ENCODE measurements around the gene HAUS3.

HAUS3 gene

GRCh38 chr4:2272828-2273120, 30.9 kb upstream of the HAUS3 start:
- DNase-seq (ENCODE audit: low spot score in 2 of 2) (no peak), ATAC-seq (replicated peaks; ENCODE audit: extremely low read depth, poor library complexity, severe bottlenecking) (no peak)
- H3K4me1 Mint-ChIP-seq: no peaks in the 10 kb centered on the region
- no peak overlapping the region for H3K4me3 Mint-ChIP-seq
- peaks cover 1% of the 10 kb centered on the region for H3K36me3 Mint-ChIP-seq (ENCODE audit: insufficient read depth)
- no peaks in the 10 kb centered on the region for H3K9me3 Mint-ChIP-seq
- H3K27me3 Mint-ChIP-seq: no peaks in the 10 kb centered on the region
- no peak overlapping the region for H3K27ac Mint-ChIP-seq (ENCODE audit: low read depth)

GRCh38 chr4:2272026-2272827, 30.3 kb upstream of the HAUS3 start:
- ATAC-seq (replicated peaks; ENCODE audit: extremely low read depth, poor library complexity, severe bottlenecking) (no peak), DNase-seq (ENCODE audit: low spot score in 2 of 2) (no peak)
- Mint-ChIP-seq H3K27ac (ENCODE audit: low read depth) (no peak overlapping the region), H3K4me1 (no peaks in the 10 kb centered on the region), H3K27me3 (no peaks in the 10 kb centered on the region), H3K36me3 (ENCODE audit: insufficient read depth) (peaks cover 1% of the 10 kb centered on the region), H3K9me3 (no peaks in the 10 kb centered on the region), H3K4me3 (no peak overlapping the region)

- H3K36me3 Mint-ChIP-seq (ENCODE audit: insufficient read depth): peaks cover 1% of the 10 kb centered on the region
- no peak for DNase-seq (ENCODE audit: low spot score in 2 of 2)
- ATAC-seq (replicated peaks; ENCODE audit: extremely low read depth, poor library complexity, severe bottlenecking): no peak
- no peak overlapping the region for H3K4me3 Mint-ChIP-seq
- H3K9me3 Mint-ChIP-seq: no peaks in the 10 kb centered on the region
- no peaks in the 10 kb centered on the region for H3K4me1 Mint-ChIP-seq
- H3K27ac Mint-ChIP-seq (ENCODE audit: low read depth): no peak overlapping the region
- H3K27me3 Mint-ChIP-seq: no peaks in the 10 kb centered on the region
Measured at GRCh38 chr4:2271279-2272025, 29.5 kb upstream of the HAUS3 start.

DNA sequence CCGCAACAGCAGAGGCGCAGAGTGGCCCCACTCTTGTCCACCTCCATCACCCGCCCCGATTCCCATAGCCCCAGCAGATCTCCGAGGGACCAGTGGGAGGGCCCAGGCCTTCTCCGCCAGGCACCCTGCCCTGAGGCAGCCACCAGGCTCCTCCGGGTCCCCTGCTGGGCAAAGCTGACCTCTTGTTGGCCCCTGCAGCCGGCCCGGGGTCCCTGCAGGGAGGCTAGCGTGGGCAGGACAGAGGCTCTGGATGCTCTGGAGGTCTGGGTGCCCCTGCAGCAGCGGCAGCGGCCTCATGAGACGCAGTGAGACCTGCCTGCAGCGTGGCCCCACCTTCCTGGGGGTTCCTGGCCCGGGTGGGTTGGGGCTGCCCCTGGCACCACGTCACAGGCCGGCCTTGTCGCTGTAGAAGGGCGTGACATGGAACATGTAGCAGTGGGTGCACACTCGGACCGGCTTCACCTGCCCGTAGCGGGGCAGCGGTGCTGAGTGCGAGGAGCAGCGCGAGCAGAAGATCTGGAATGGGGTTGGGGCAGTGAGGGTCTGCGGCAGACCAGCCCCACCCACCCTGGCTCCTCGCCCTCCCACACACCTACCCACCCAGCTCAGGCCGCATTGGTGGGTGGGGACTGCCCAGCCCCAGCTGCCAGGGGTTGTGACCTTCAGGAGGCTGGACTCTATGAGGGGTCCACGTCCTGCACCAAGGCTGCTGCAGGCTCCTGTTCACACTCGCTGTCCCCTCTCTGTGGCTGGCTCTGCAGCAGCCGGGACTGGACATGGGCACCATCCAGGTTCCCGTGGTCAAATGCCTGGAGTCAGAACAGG, 28.6 kb upstream of the HAUS3 start:
- DNase-seq (ENCODE audit: low spot score in 2 of 2) (no peak), ATAC-seq (replicated peaks; ENCODE audit: extremely low read depth, poor library complexity, severe bottlenecking) (no peak)
- Mint-ChIP-seq H3K27ac (ENCODE audit: low read depth) (no peak overlapping the region), H3K4me1 (no peaks in the 10 kb centered on the region), H3K4me3 (no peak overlapping the region), H3K27me3 (no peaks in the 10 kb centered on the region), H3K36me3 (ENCODE audit: insufficient read depth) (no peaks in the 10 kb centered on the region), H3K9me3 (no peaks in the 10 kb centered on the region)

- ATAC-seq (replicated peaks; ENCODE audit: extremely low read depth, poor library complexity, severe bottlenecking) (no peak), DNase-seq (ENCODE audit: low spot score in 2 of 2) (no peak)
- Mint-ChIP-seq H3K36me3 (ENCODE audit: insufficient read depth) (no peaks in the 10 kb centered on the region), H3K27me3 (no peaks in the 10 kb centered on the region), H3K4me3 (no peak overlapping the region), H3K9me3 (no peaks in the 10 kb centered on the region), H3K27ac (ENCODE audit: low read depth) (no peak overlapping the region), H3K4me1 (no peaks in the 10 kb centered on the region)
Measured at GRCh38 chr4:2269618-2270163, 27.8 kb upstream of the HAUS3 start.

- DNase-seq (ENCODE audit: low spot score in 2 of 2): no peak
- Mint-ChIP-seq H3K4me3 (no peak overlapping the region), H3K27me3 (no peaks in the 10 kb centered on the region), H3K4me1 (no peaks in the 10 kb centered on the region), H3K27ac (ENCODE audit: low read depth) (peak overlapping the region; percentile 44), H3K9me3 (no peaks in the 10 kb centered on the region), H3K36me3 (ENCODE audit: insufficient read depth) (no peaks in the 10 kb centered on the region)
- no peak for ATAC-seq (replicated peaks; ENCODE audit: extremely low read depth, poor library complexity, severe bottlenecking)
Measured at GRCh38 chr4:2269206-2269531, 27.2 kb upstream of the HAUS3 start.

DNA sequence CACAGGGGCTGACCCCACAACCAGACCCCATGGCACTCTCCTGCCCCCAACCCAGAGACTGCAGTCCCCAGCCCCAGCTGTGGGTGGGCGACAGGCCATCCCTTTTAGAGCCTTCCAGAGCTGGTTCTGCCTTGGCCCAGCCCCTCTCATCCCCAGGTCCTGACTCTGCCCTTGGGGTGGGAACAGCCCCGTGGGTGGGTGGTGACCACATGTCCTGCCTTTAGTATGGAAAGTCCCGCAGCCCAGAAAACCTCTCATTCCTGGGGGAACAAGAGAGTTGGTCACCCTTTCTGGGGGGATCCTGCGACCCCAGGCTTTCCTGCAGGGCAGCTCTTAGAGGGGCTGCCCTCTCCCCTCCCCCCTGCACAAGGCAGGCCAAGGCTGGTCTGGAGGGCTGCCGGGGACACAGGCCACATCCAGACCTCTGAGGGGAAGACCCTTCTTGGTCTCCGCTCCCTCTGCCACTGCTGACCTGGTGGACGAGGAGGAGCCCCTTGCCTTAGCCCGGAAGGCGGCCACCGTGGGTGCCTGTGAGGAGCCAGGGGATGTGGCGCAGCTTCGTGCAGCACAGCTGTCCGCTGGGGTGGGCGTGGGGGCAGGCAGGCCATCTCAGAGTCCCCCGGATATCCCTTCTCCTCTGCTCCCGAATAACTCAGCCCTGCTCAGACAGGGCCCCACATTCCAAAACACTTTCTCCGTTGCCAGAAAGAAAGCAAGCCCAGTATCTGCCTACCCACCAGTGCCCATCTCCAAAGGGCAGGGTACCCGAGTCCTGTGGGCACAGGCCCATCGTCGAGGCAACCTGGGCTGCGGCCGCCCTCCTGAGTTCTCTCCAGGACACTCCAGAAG, 26.7 kb upstream of the HAUS3 start:
- Mint-ChIP-seq H3K4me1 (no peaks in the 10 kb centered on the region), H3K9me3 (no peaks in the 10 kb centered on the region), H3K27me3 (no peaks in the 10 kb centered on the region), H3K4me3 (no peak overlapping the region), H3K36me3 (ENCODE audit: insufficient read depth) (no peaks in the 10 kb centered on the region), H3K27ac (ENCODE audit: low read depth) (peak overlapping the region; percentile 44)
- DNase-seq (ENCODE audit: low spot score in 2 of 2): no peak
- ATAC-seq (replicated peaks; ENCODE audit: extremely low read depth, poor library complexity, severe bottlenecking): no peak

DNA sequence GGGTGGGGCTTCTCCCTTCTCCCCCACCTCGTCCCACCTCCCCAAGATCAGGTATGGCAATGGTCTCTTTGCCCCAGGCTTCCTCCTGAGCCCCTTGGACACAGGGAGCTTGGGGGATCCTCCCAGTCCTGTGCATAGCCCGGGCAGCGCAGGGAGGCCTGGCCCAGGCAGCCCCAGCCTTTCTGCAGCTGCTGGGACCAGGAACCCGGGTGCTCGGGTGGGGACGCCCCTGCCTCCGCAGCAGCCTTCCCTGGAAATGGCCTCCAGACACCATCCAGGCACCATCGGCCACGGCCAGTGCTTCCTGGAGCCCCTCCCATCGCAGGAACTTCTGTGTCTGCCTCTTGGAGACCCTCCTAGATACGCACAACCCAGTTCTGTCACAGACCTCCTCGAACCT, 25.9 kb upstream of the HAUS3 start:
- DNase-seq (ENCODE audit: low spot score in 2 of 2) (no peak), ATAC-seq (replicated peaks; ENCODE audit: extremely low read depth, poor library complexity, severe bottlenecking) (no peak)
- Mint-ChIP-seq H3K4me1 (no peaks in the 10 kb centered on the region), H3K9me3 (no peaks in the 10 kb centered on the region), H3K27me3 (no peaks in the 10 kb centered on the region), H3K36me3 (ENCODE audit: insufficient read depth) (peaks cover under 1% of the 10 kb centered on the region), H3K27ac (ENCODE audit: low read depth) (no peak overlapping the region), H3K4me3 (no peak overlapping the region)

DNA sequence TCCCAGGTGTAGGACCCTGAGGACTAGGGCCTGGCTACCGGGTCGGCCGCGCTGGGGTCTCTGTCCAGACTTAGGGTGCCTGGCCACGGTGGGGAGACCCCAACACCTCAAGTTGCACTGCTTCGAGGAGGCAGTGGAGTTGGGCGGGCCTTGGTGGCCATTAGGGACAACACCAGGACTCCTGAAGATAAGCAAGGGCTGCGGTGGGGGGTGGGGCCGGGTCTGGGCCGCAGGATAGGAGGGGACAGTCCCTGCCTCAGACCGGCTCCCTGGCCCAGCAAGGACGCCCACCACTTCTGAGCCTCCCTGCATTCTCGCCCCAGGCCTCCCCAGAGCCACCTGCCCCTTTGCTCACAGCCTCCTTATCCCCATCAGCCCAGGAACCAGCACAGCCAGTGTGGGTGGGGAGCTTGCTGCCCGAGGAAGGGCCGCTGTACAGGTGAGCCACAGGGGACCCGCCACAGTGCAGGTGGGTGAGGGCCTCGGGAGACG, 25.4 kb upstream of the HAUS3 start:
- Mint-ChIP-seq H3K27me3 (no peaks in the 10 kb centered on the region), H3K4me1 (no peaks in the 10 kb centered on the region), H3K9me3 (no peaks in the 10 kb centered on the region), H3K4me3 (no peak overlapping the region), H3K27ac (ENCODE audit: low read depth) (no peak overlapping the region), H3K36me3 (ENCODE audit: insufficient read depth) (peaks cover 2% of the 10 kb centered on the region)
- ATAC-seq (replicated peaks; ENCODE audit: extremely low read depth, poor library complexity, severe bottlenecking) (no peak), DNase-seq (ENCODE audit: low spot score in 2 of 2) (no peak)

DNA sequence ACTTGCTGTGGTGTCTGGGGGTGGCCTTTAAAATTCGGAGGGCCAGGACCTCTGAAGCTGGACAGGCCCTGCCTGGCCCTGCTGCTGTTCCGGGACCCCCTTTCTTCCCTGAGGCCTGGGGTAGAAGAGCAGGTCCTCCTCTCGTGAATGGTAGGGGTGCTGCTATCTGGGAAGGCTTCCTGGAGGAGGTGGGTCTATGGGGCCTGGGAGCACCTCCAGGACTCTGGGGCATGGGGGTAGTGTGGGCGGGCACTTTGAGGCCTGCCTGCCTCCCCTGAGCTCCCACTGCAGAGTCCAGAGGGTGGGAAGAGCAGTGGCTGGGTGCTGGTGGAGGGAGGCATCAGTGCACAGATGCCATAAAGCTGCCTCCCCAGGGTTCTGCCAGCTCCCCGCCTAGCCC, 24.9 kb upstream of the HAUS3 start:
- Mint-ChIP-seq H3K27ac (ENCODE audit: low read depth) (no peak overlapping the region), H3K4me1 (no peaks in the 10 kb centered on the region), H3K9me3 (no peaks in the 10 kb centered on the region), H3K27me3 (no peaks in the 10 kb centered on the region), H3K36me3 (ENCODE audit: insufficient read depth) (peaks cover 4% of the 10 kb centered on the region), H3K4me3 (no peak overlapping the region)
- DNase-seq (ENCODE audit: low spot score in 2 of 2): no peak
- ATAC-seq (replicated peaks; ENCODE audit: extremely low read depth, poor library complexity, severe bottlenecking): no peak

- Mint-ChIP-seq H3K4me1 (no peaks in the 10 kb centered on the region), H3K27ac (ENCODE audit: low read depth) (no peak overlapping the region), H3K9me3 (no peaks in the 10 kb centered on the region), H3K36me3 (ENCODE audit: insufficient read depth) (peaks cover 4% of the 10 kb centered on the region), H3K27me3 (no peaks in the 10 kb centered on the region), H3K4me3 (no peak overlapping the region)
- ATAC-seq (replicated peaks; ENCODE audit: extremely low read depth, poor library complexity, severe bottlenecking) (no peak), DNase-seq (ENCODE audit: low spot score in 2 of 2) (no peak)
Measured at GRCh38 chr4:2266181-2266580, 24.3 kb upstream of the HAUS3 start.

All from central memory CD8-positive, alpha-beta T cell (primary cell).